Esophagus squamous epithelium (tissue), 4 donors: ENCODE measurements around the gene RGL2.
A peak's percentile ranks its signal among the peaks of the same experiment; 100 is the strongest.

Experiments used
- CTCF ChIP-seq, 6 experiments: fragments of 450-650 bp in 4 of 6; fragments of 200-600 bp in 2 of 6; sonication (generic) in 2 of 6; IDR thresholded peaks; one replicate each; pipeline ENCODE4 v1.5.1; 2016 to 2019; ENCODE audit warnings: antibody characterized with exemption in 6 of 6, mild to moderate bottlenecking in 4 of 6, moderate library complexity in 4 of 6
- POLR2A ChIP-seq, 4 donors: fragments of 450-650 bp; IDR thresholded peaks; one replicate each; pipeline ENCODE4 v1.6.1; 2017; ENCODE audit warnings: antibody characterized with exemption in 4 of 4, mild to moderate bottlenecking in 4 of 4, moderate library complexity in 3 of 4

- no peak for TF ChIP-seq POLR2A (IDR thresholded peaks at IDR 0.05)
- peak in 1 of 6 experiments; percentile 15 for TF ChIP-seq CTCF (IDR thresholded peaks at IDR 0.05)
These were observed 27.6 kb downstream of the RGL2 start for GRCh38 chr6:33271117-33271467.
